HL-60 (cell line): ENCODE results near the gene MALRD1.

Experiments
- DNase-seq, 2 experiments: peaks; one replicate each; pipeline ENCODE4 v3.0.0-alpha.2; 2010 to 2020; ENCODE audit warnings: low read depth in 1 of 2, low spot score in 1 of 2
- H3K27ac ChIP-seq: fragments of 250-450 bp; sonication (Bioruptor Pico); replicated peaks from 2 replicates; pipeline ENCODE4 v1.5.1; 2020; ENCODE audit warnings: mild to moderate bottlenecking, moderate library complexity
- H3K27me3 ChIP-seq: fragments of 250-450 bp; sonication (Bioruptor Pico); 2 replicates; pipeline ENCODE4 v1.5.1; 2021; ENCODE audit warnings: mild to moderate bottlenecking, moderate library complexity; ENCODE audit not compliant: insufficient read depth, poor library complexity, severe bottlenecking
- H3K4me3 ChIP-seq: replicated peaks from 2 replicates; pipeline ENCODE4 v1.5.1; 2011; ENCODE audit warnings: mild to moderate bottlenecking, control low read depth, low read length; ENCODE audit not compliant: insufficient read depth
- GABPA ChIP-seq: IDR thresholded peaks from 2 replicates; pipeline ENCODE4 v1.6.1; 2012; ENCODE audit warnings: low read depth
- POLR2AphosphoS5 ChIP-seq: IDR thresholded peaks from 2 replicates; pipeline ENCODE4 v1.6.1; 2012; ENCODE audit warnings: low read depth
- SPI1 ChIP-seq: IDR thresholded peaks from 2 replicates; pipeline ENCODE4 v1.6.1; 2012; ENCODE audit warnings: low read depth, mild to moderate bottlenecking, borderline replicate concordance
- TF ChIP-seq, protein P1 (sequence below): IDR thresholded peaks from one replicate; pipeline ENCODE4 v1.5.1; 2011; ENCODE audit warnings: low read length, control low read depth, inconsistent platforms; ENCODE audit not compliant: insufficient read depth
- TF ChIP-seq, protein P2 (sequence below): IDR thresholded peaks from 2 replicates; pipeline ENCODE4 v1.6.1; 2012; ENCODE audit warnings: low read depth; ENCODE audit not compliant: insufficient replicate concordance

Gene MALRD1

DNA sequence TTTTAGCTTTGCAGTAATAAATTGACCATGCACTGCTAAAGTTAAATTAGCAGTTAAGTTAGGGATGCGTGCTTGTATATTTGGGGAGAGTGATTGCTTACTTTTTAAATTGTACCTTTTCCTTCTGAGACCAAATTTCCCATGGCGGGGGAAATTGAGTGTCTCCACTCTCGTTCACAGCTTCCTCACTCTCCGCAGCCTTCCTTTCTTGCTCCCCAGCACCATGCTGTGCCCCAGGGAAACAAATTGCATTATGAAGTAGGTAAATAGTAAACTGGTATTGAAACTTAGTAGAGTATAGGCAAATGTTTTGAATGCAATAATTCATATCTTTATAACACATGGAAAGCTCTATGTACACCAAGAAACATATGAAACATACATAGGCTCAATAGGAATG is 85.4 kb downstream of the MALRD1 start:
- DNase-seq, result no peak
- TF ChIP-seq GABPA, result no peak
- no peak for TF ChIP-seq SPI1
- TF ChIP-seq, protein P1, sequence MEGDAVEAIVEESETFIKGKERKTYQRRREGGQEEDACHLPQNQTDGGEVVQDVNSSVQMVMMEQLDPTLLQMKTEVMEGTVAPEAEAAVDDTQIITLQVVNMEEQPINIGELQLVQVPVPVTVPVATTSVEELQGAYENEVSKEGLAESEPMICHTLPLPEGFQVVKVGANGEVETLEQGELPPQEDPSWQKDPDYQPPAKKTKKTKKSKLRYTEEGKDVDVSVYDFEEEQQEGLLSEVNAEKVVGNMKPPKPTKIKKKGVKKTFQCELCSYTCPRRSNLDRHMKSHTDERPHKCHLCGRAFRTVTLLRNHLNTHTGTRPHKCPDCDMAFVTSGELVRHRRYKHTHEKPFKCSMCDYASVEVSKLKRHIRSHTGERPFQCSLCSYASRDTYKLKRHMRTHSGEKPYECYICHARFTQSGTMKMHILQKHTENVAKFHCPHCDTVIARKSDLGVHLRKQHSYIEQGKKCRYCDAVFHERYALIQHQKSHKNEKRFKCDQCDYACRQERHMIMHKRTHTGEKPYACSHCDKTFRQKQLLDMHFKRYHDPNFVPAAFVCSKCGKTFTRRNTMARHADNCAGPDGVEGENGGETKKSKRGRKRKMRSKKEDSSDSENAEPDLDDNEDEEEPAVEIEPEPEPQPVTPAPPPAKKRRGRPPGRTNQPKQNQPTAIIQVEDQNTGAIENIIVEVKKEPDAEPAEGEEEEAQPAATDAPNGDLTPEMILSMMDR, result no peak
- TF ChIP-seq, protein P2, sequence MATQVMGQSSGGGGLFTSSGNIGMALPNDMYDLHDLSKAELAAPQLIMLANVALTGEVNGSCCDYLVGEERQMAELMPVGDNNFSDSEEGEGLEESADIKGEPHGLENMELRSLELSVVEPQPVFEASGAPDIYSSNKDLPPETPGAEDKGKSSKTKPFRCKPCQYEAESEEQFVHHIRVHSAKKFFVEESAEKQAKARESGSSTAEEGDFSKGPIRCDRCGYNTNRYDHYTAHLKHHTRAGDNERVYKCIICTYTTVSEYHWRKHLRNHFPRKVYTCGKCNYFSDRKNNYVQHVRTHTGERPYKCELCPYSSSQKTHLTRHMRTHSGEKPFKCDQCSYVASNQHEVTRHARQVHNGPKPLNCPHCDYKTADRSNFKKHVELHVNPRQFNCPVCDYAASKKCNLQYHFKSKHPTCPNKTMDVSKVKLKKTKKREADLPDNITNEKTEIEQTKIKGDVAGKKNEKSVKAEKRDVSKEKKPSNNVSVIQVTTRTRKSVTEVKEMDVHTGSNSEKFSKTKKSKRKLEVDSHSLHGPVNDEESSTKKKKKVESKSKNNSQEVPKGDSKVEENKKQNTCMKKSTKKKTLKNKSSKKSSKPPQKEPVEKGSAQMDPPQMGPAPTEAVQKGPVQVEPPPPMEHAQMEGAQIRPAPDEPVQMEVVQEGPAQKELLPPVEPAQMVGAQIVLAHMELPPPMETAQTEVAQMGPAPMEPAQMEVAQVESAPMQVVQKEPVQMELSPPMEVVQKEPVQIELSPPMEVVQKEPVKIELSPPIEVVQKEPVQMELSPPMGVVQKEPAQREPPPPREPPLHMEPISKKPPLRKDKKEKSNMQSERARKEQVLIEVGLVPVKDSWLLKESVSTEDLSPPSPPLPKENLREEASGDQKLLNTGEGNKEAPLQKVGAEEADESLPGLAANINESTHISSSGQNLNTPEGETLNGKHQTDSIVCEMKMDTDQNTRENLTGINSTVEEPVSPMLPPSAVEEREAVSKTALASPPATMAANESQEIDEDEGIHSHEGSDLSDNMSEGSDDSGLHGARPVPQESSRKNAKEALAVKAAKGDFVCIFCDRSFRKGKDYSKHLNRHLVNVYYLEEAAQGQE, result no peak
- no peak for TF ChIP-seq POLR2AphosphoS5
- H3K4me3 ChIP-seq, result no peak overlapping the region
- H3K27ac ChIP-seq, result no peak overlapping the region
- H3K27me3 ChIP-seq, result no peaks in the 10 kb centered on the region

DNA sequence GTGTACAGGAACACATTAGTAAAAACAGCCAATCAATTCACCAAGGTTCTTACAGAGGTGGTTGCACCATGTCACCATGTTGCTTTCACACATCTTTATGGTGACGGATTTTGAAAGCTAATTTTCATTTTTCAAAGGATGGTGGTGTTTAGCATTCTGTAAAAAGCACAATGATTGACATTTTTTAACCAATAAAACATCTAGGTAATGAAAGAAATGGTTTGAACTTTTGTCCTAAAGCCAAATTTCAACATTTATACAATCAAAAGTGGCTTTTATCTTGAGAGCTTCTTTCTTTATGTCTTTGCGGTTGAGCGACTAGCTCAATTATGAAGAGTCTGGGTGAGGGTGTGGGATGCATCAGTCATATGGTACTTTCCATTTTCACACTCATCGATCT is 94.4 kb downstream of the MALRD1 start:
- Histone ChIP-seq H3K4me3 (no peak overlapping the region), H3K27me3 (no peaks in the 10 kb centered on the region), H3K27ac (no peak overlapping the region)
- DNase-seq, result no peak
- TF ChIP-seq, protein P1, result no peak
- TF ChIP-seq POLR2AphosphoS5, result no peak
- TF ChIP-seq GABPA, result no peak
- TF ChIP-seq SPI1, result no peak
- TF ChIP-seq, protein P2, result no peak

DNA sequence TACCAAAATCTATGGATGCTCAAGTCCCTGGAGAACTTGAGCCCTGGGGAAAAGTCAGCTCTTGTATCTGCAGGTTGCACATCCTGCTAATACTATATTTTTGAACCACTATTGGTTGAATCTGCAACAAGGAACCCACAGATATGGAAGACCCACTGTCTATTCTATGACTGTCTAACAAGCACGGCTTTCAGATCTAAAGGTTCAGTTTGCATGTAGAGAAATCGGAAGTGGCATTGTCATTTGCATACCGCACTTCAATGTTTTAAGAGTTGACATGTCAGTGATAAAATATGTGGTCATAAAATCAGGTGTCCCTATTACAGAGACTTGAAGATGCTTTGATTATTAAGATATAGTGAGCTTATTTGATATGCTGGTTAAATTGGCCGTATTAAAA is 95.6 kb downstream of the MALRD1 start:
- no peak overlapping the region for H3K27ac ChIP-seq
- TF ChIP-seq, protein P1, result no peak
- TF ChIP-seq GABPA (no peak), SPI1 (no peak), POLR2AphosphoS5 (no peak)
- TF ChIP-seq, protein P2, result no peak
- no peaks in the 10 kb centered on the region for H3K27me3 ChIP-seq
- no peak for DNase-seq
- H3K4me3 ChIP-seq, result no peak overlapping the region
